ENCODE results near the gene CEPT1. TPM values are rescaled to one million over a fixed set of nuclear protein-coding genes. Genes with fewer than 3 reads are reported as not detected.
A peak's percentile ranks its signal among the peaks of the same experiment; 100 is the strongest.

CEPT1 gene
- total and polyA plus RNA-seq, 10 of the 15 experiments (the other 5 are each of a cell fraction or from before 2014, with no cell fraction given) = 29.4 to 77.9 (median 54.8) TPM

GRCh38 chr1:111204983-111205713 lies 65.1 kb downstream of the CEPT1 start (continued):
- TF ChIP-seq SMAD1 (IDR thresholded peaks at IDR 0.05; ENCODE audit: low read depth, partially characterized antibody) (no peak), BCLAF1 (IDR thresholded peaks at IDR 0.05) (no peak), SMAD5 (IDR thresholded peaks at IDR 0.05; ENCODE audit: low read depth) (peak; percentile 12; the same call in 1 of the 2 replicates), EP300 (IDR thresholded peaks at IDR 0.05; ENCODE audit: borderline replicate concordance in 1 of 2, control insufficient read depth in 1 of 2, low read depth in 2 of 2, low read length in 2 of 2) (0 out of 4 replicates have a peak, but pooled peaks of 1 of the 2 experiments have one; percentile 34), ZBTB4 (CRISPR knock-in tag; IDR thresholded peaks at IDR 0.05) (no peak), BACH1 (IDR thresholded peaks at IDR 0.05; ENCODE audit: borderline replicate concordance) (no peak), REST (IDR thresholded peaks at IDR 0.05; ENCODE audit: low read depth, low read length) (no peak), CREM (IDR thresholded peaks at IDR 0.05; ENCODE audit: low read depth) (no peak), RBBP5 (conservative IDR thresholded peaks at IDR 0.05) (no peak), ELK1 (IDR thresholded peaks at IDR 0.05; ENCODE audit: low read depth, low read length) (no peak), STAT1 (conservative IDR thresholded peaks at IDR 0.05) (no peak), NR2C2 (IDR thresholded peaks at IDR 0.05; ENCODE audit: borderline replicate concordance, control insufficient read depth, insufficient read length, low read depth) (no peak), EGR1 (IDR thresholded peaks at IDR 0.05; ENCODE audit: borderline replicate concordance in 1 of 2, low read depth in 2 of 2, low read length in 2 of 2) (no peak), BCL3 (IDR thresholded peaks at IDR 0.05; ENCODE audit: borderline replicate concordance, insufficient read depth, low read depth, low read length, poor library complexity, severe bottlenecking) (no peak), SRF (IDR thresholded peaks at IDR 0.05; ENCODE audit: low read depth in 2 of 2, low read length in 2 of 2) (no peak), KLF5 (IDR thresholded peaks at IDR 0.05; ENCODE audit: partially characterized antibody) (no peak)

Measured in GM12878 (cell line).